ENCODE results near the gene MCRIP1.

MCRIP1 gene

DNA sequence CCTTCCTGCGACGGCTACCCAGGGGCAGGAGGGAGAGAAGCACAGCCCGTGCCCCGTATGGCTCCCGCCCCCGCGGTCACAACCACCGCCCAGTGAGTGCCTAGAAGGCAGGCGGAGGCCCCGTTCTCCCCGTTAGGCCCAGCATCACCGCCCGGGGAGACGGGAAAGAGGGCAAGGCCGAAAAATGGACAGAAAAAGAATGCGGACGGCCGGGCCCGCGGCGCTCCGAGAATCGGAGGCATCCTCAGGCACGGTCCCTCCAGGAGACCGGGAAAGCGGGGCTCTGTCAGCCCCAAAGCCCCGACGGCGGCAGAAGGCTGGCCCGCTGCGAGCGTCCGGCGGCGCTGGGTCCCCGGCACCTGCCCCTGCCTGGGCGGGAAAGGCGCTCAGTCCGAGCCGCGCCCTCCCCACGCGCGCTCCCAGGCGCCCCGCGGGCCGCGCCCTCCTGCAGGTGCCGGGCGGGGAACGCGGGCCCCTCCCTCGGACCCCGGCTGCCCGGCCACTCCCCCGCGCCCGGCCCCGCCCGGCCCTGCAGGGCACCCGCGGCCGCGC is 407 bp downstream of the MCRIP1 start:
- H3K36me3 ChIP-seq (ENCODE audit: control insufficient read depth, insufficient read depth, low read length), result no peaks in the 10 kb centered on the region
- H3K9ac ChIP-seq (ENCODE audit: low read length), result peak overlapping the region; percentile 72
- H3K4me3 ChIP-seq (ENCODE audit: low read length), result peak overlapping the region; percentile 20
- H3K9me3 ChIP-seq (ENCODE audit: control insufficient read depth, low read length), result no peaks in the 10 kb centered on the region
- H3K4me1 ChIP-seq (ENCODE audit: control insufficient read depth, insufficient read depth, low read length), result peaks cover 18% of the 10 kb centered on the region
- H3K27me3 ChIP-seq (ENCODE audit: control insufficient read depth, insufficient read depth, low read length), result no peaks in the 10 kb centered on the region

DNA sequence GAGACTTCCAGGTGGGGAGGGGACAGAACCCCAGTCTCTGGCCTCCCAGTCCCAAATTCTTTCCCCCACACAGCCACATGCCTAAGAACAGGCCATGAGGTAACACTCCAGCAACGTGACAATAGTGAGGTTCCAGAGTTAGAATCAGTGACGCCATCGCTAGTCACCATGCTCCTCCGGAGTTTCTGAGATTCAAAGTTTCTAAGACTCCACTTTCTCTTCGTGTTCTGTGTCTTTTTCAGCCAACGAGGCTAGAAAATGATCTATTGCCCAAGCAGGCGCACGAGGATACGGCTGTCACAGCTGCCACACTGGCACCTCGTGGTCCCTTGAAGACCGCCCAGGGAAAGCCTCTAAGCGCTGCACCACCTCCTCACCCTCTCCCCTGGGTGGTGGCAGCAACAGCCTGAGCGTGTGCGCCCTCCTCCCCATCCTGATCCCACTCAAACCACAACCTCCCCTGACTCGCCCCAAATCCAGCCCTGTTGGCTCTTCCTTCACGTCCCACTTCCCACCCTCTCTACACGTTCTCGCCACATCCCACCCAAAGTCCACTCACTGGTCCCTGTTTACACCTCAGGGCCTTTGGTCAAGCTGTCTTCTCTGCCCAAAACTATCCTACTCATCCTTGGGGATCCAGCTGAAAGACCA is 1.0 kb downstream of the MCRIP1 start:
- peak overlapping the region; percentile 72 for H3K9ac ChIP-seq (ENCODE audit: low read length)
- no peaks in the 10 kb centered on the region for H3K9me3 ChIP-seq (ENCODE audit: control insufficient read depth, low read length)
- peaks cover 18% of the 10 kb centered on the region for H3K4me1 ChIP-seq (ENCODE audit: control insufficient read depth, insufficient read depth, low read length)
- H3K36me3 ChIP-seq (ENCODE audit: control insufficient read depth, insufficient read depth, low read length), result no peaks in the 10 kb centered on the region
- no peaks in the 10 kb centered on the region for H3K27me3 ChIP-seq (ENCODE audit: control insufficient read depth, insufficient read depth, low read length)
- H3K4me3 ChIP-seq (ENCODE audit: low read length), result peak overlapping the region; percentile 20

DNA sequence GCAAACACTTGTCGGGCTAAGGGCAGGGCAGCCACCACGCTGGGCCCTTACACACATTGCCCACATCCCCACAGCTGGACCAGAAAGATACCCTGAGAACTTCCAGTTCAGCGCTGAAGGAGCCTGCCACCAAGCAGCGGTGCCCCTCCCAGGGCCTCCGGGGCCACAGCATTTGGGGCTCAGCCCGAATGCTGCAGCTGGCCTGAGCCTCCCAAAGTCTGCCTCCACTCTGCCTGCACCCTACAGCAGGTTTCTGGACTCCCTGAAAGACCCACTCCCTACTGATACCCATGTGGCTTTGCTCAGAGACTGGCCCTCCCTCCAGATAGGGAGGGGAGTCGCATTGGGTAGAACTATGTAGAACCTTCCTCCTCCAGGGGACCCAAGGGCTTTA is 1.5 kb downstream of the MCRIP1 start:
- Histone ChIP-seq H3K9ac (ENCODE audit: low read length) (peak overlapping the region; percentile 72), H3K9me3 (ENCODE audit: control insufficient read depth, low read length) (no peaks in the 10 kb centered on the region), H3K4me1 (ENCODE audit: control insufficient read depth, insufficient read depth, low read length) (peaks cover 18% of the 10 kb centered on the region), H3K27me3 (ENCODE audit: control insufficient read depth, insufficient read depth, low read length) (no peaks in the 10 kb centered on the region), H3K36me3 (ENCODE audit: control insufficient read depth, insufficient read depth, low read length) (no peaks in the 10 kb centered on the region), H3K4me3 (ENCODE audit: low read length) (no peak overlapping the region)

DNA sequence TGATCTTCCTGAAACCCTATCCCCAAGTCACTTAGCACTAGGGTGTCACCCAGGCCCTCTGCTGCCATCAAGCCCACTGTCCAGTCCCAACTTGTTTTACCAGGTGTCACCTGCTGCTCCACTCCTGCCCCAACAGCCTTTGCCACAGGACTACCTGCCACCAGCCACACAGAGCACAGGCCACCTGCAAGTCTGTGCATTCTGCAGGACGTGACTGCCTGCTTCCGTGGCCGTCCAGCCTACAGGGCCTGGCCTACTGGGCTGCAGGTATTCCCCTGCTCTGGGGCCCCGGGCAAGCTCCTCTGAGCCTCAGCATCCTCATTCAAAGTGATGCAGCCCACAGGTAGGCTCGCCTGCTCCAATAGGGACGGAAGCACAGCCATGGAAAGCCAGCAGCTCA is 3.2 kb downstream of the MCRIP1 start:
- H3K4me1 ChIP-seq (ENCODE audit: control insufficient read depth, insufficient read depth, low read length), result peaks cover 18% of the 10 kb centered on the region
- no peaks in the 10 kb centered on the region for H3K9me3 ChIP-seq (ENCODE audit: control insufficient read depth, low read length)
- no peak overlapping the region for H3K4me3 ChIP-seq (ENCODE audit: low read length)
- H3K9ac ChIP-seq (ENCODE audit: low read length), result no peak overlapping the region
- no peaks in the 10 kb centered on the region for H3K27me3 ChIP-seq (ENCODE audit: control insufficient read depth, insufficient read depth, low read length)
- H3K36me3 ChIP-seq (ENCODE audit: control insufficient read depth, insufficient read depth, low read length), result no peaks in the 10 kb centered on the region

DNA sequence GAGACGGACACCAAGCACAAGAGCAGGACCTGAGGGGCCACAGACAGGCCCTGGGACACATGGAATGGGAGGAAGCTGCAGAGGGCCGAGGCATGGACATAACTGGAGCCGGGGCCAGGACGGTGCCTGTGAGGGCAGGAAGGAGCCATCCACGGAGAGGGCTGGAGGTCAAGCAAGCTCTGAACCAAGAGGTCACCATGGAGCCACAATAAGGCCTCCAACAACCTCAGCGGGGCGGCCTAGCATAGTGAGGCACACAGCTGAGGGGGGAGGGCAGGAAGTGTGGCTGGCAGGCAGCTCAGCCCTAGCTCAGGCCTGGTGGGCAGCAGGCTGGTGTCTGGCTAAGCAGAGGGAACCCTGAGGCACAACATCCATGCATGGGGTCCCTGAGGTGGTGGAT is 4.4 kb downstream of the MCRIP1 start:
- peaks cover 13% of the 10 kb centered on the region for H3K4me1 ChIP-seq (ENCODE audit: control insufficient read depth, insufficient read depth, low read length)
- H3K9me3 ChIP-seq (ENCODE audit: control insufficient read depth, low read length), result no peaks in the 10 kb centered on the region
- H3K9ac ChIP-seq (ENCODE audit: low read length), result no peak overlapping the region
- no peak overlapping the region for H3K4me3 ChIP-seq (ENCODE audit: low read length)
- no peaks in the 10 kb centered on the region for H3K27me3 ChIP-seq (ENCODE audit: control insufficient read depth, insufficient read depth, low read length)
- no peaks in the 10 kb centered on the region for H3K36me3 ChIP-seq (ENCODE audit: control insufficient read depth, insufficient read depth, low read length)

DNA sequence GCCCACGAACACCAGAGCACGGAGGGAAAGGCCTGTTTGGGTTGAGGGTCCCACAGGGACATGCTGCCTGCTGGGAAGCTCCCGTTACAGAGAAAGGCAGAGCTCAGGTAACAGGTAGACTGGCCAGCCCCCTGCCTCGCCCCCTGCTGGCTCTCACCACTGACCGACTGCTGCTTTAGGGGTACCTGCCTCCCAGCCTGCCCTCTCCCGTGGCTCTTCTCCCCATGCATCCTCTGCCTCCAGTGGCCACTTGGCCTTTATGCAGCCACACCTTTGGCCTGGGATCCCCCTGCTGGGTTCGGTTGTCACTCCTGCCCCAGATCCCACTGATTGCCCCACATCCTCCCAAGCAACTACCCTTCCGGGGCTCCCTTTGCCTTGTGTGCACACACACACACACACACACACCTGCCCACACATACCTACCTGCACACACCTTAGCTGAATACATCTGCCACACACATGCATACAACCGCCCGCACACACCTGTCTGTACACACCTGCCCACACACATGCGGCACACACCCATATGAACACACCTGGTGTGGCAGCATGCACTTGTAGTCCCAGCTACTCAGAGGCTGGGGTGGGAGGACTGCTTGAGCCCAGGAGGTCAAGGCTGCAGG is 7.1 kb downstream of the MCRIP1 start:
- Histone ChIP-seq H3K36me3 (ENCODE audit: control insufficient read depth, insufficient read depth, low read length) (no peaks in the 10 kb centered on the region), H3K4me1 (ENCODE audit: control insufficient read depth, insufficient read depth, low read length) (peaks cover 25% of the 10 kb centered on the region), H3K9ac (ENCODE audit: low read length) (no peak overlapping the region), H3K9me3 (ENCODE audit: control insufficient read depth, low read length) (no peaks in the 10 kb centered on the region), H3K27me3 (ENCODE audit: control insufficient read depth, insufficient read depth, low read length) (no peaks in the 10 kb centered on the region), H3K4me3 (ENCODE audit: low read length) (no peak overlapping the region)

DNA sequence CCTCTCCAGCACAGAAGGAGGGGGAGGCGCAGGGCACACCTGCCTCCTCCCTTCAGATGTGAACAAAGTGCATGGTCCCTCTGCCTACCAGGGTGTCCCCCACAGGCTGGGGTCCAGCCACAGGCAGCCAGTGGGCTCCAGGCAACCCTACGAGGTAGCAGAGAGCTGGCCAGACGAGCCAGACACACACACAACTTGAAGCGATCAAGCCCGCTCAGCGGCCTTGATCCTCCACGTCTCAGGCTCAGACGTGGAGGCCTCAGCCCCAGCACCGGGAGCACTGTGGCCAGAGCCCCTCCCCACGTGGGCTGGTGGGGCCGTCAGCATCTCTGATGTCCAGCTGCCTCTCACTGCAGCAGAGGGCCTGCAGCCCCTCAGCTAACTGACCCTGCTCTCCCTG is 8.5 kb downstream of the MCRIP1 start:
- no peaks in the 10 kb centered on the region for H3K27me3 ChIP-seq (ENCODE audit: control insufficient read depth, insufficient read depth, low read length)
- H3K4me3 ChIP-seq (ENCODE audit: low read length), result no peak overlapping the region
- H3K9me3 ChIP-seq (ENCODE audit: control insufficient read depth, low read length), result no peaks in the 10 kb centered on the region
- peaks cover 25% of the 10 kb centered on the region for H3K4me1 ChIP-seq (ENCODE audit: control insufficient read depth, insufficient read depth, low read length)
- no peak overlapping the region for H3K9ac ChIP-seq (ENCODE audit: low read length)
- no peaks in the 10 kb centered on the region for H3K36me3 ChIP-seq (ENCODE audit: control insufficient read depth, insufficient read depth, low read length)

DNA sequence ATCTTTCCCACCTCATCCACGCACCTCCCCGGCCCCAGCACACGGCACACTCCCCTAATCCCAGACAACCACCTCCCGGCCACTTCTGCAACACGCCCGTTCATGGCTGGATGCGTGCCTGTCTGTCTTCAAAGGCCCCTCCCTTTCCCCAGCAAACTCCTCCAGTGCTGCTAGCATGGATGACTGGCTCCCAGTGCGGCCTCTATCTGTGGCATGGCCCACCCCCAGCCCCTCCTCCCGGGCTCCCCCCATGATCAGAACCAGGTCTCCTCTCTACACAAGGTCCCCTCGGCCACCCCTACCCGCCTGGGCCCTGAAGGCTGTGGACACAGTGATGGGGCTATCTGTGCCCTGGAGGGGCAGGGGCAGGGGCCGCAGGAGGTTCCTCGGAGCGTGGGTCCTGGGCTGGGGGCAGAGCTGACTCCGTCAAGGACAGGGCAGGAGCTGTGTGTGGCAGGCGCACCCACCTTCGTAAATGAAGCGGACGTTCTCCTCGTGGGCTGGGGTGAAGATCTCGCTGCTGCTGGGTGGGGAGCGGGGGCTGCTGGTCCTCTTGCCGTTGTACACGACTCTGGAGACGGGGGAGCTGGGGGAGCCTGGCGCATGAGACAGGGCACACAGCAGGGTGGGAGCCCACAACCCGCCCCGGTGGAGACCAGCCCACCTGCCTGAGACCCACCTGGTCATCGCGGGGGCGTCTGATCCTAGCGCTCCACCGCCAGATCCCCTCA is 9.1 kb downstream of the MCRIP1 start:
- Histone ChIP-seq H3K27me3 (ENCODE audit: control insufficient read depth, insufficient read depth, low read length) (no peaks in the 10 kb centered on the region), H3K4me1 (ENCODE audit: control insufficient read depth, insufficient read depth, low read length) (peaks cover 25% of the 10 kb centered on the region), H3K9ac (ENCODE audit: low read length) (no peak overlapping the region), H3K4me3 (ENCODE audit: low read length) (no peak overlapping the region), H3K36me3 (ENCODE audit: control insufficient read depth, insufficient read depth, low read length) (no peaks in the 10 kb centered on the region), H3K9me3 (ENCODE audit: control insufficient read depth, low read length) (no peaks in the 10 kb centered on the region)

DNA sequence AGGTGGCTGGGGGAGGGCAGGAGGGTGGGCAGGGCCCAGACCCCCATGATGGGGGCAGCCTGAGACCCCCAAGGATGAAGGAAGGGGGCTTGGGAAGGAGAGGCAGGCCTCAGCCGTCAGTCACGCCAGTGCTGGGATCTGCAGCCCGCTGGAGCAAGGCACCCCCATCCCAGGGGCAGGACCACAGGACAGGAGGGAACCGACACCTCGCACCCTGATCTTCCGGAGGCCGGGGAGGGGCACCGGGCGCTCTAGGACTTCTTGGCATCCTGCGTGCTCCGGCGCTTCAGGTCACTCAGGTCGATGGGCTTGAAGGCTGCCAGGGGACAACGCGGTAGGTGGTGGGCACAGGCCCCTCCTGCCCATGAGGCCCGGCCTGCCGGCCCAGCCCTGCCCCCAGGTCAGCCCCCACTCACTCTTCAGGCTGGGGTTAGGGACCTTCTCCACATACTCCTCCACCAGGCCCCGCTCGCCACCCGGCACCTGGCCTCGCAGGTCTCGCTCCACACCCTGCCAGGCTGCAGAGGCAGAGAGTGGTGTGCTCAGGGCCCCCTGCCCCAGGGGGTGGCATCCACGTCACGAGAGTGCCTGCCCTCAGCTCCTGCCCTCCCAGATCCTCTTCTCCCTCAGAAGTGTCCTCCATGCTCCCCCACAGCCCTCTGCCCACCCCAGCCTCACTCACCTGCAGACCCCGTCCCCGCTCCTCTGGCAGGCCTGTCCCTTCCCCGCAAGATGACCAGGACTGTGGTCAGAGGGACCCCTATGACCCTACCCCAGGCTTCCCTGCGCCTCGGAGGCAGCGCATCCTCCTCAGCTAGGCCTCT is 9.9 kb downstream of the MCRIP1 start:
- peaks cover 25% of the 10 kb centered on the region for H3K4me1 ChIP-seq (ENCODE audit: control insufficient read depth, insufficient read depth, low read length)
- no peaks in the 10 kb centered on the region for H3K9me3 ChIP-seq (ENCODE audit: control insufficient read depth, low read length)
- no peaks in the 10 kb centered on the region for H3K36me3 ChIP-seq (ENCODE audit: control insufficient read depth, insufficient read depth, low read length)
- H3K9ac ChIP-seq (ENCODE audit: low read length), result no peak overlapping the region
- no peak overlapping the region for H3K4me3 ChIP-seq (ENCODE audit: low read length)
- no peaks in the 10 kb centered on the region for H3K27me3 ChIP-seq (ENCODE audit: control insufficient read depth, insufficient read depth, low read length)

DNA sequence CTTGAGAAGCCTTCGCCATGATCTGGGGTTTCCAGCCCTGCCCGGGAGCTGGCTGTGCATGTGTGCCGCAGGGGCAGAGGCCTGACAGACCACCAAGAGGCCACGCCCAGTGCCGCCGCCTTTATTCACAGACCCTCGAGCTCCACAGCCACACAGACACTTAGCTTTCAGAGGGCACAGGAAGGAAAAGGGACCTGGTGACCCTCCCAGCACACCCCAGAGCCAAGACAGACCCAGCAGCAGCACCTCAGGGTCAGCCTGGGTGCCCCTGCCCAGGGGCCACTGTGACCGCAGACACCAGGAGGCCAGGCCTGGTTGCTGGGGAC is 10.8 kb downstream of the MCRIP1 start:
- Histone ChIP-seq H3K9me3 (ENCODE audit: control insufficient read depth, low read length) (no peaks in the 10 kb centered on the region), H3K9ac (ENCODE audit: low read length) (peak overlapping the region; percentile 51), H3K36me3 (ENCODE audit: control insufficient read depth, insufficient read depth, low read length) (no peaks in the 10 kb centered on the region), H3K27me3 (ENCODE audit: control insufficient read depth, insufficient read depth, low read length) (no peaks in the 10 kb centered on the region), H3K4me3 (ENCODE audit: low read length) (no peak overlapping the region), H3K4me1 (ENCODE audit: control insufficient read depth, insufficient read depth, low read length) (peaks cover 21% of the 10 kb centered on the region)

DNA sequence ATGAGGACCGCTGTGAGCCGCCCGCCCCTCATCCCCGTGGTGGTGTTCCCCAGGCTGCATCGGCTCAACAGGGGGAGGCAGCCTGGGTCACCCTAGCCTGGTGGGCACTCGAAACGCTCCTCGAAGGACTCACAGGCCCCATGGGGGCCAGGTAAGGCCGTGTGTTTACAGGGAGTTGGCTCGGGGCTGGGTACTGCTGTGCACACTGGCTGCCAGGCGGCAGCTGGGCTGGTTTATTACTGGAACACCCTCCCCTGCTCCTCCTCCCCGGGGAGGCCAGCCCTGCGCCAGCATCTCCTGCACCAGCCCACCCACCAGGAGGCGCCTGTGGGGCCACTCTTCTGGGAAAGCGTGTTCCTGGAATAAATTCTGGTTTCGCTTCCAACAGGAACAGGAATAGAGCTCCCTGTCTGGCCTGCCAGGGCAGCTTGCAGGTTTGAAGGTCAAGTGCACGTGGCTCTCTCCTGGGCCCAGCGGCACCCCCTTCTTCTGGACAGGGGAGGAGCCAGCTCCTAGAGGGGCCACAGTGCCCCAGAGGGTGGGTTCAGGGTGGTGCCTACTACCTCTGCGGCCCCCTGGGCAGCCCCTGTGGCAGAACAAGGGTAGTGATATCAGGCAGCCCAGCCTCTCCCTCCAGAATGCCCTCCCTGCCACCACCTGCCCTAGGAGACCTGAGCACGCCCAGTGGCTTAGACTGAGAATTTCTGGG is 11.3 kb downstream of the MCRIP1 start:
- Histone ChIP-seq H3K4me1 (ENCODE audit: control insufficient read depth, insufficient read depth, low read length) (peaks cover 21% of the 10 kb centered on the region), H3K9me3 (ENCODE audit: control insufficient read depth, low read length) (no peaks in the 10 kb centered on the region), H3K27me3 (ENCODE audit: control insufficient read depth, insufficient read depth, low read length) (no peaks in the 10 kb centered on the region), H3K9ac (ENCODE audit: low read length) (peak overlapping the region; percentile 51), H3K36me3 (ENCODE audit: control insufficient read depth, insufficient read depth, low read length) (no peaks in the 10 kb centered on the region), H3K4me3 (ENCODE audit: low read length) (no peak overlapping the region)
